Small intestine (tissue), 7 donors: Measurements from ENCODE around the gene SMIM33. TPM values are rescaled to one million over a fixed set of nuclear protein-coding genes. Genes with fewer than 3 reads are reported as not detected.
"Not testable (repeated sequence)": the region's sequence is repeated elsewhere in the genome, so short reads cannot be mapped to it uniquely, and the experiment has no call there.

ENCODE experiments used
- DNase-seq, 2 donors: peaks; one replicate each; pipeline versions ENCODE4 v3.0.0 to v3.0.0-alpha.2; 2013
- FAIRE-seq: peaks from 2 replicates; lab custom pipeline; 2012; peaks lifted over from hg19 to GRCh38; lab: Jason Lieb, UNC
- H3K27ac ChIP-seq, 3 donors: one replicate each; pipeline ENCODE4 v1.5.1; 2013; ENCODE audit warnings: low read length in 2 of 3, mild to moderate bottlenecking in 2 of 3, control low read depth in 1 of 3, inconsistent platforms in 1 of 3, low read depth in 1 of 3, moderate library complexity in 1 of 3
- H3K27me3 ChIP-seq, 3 donors: one replicate each; pipeline ENCODE4 v1.6.1; 2013; ENCODE audit warnings: low read length in 3 of 3, inconsistent platforms in 1 of 3; ENCODE audit not compliant: control insufficient read depth in 3 of 3, insufficient read depth in 3 of 3
- H3K36me3 ChIP-seq, 3 donors: one replicate each; pipeline ENCODE4 v1.6.1; 2013; ENCODE audit warnings: low read length in 3 of 3, inconsistent platforms in 1 of 3, low read depth in 1 of 3, mild to moderate bottlenecking in 1 of 3, moderate library complexity in 1 of 3; ENCODE audit not compliant: control insufficient read depth in 3 of 3, insufficient read depth in 2 of 3
- H3K4me1 ChIP-seq, 3 donors: one replicate each; pipeline ENCODE4 v1.6.1; 2013; ENCODE audit warnings: low read length in 2 of 3, inconsistent platforms in 1 of 3, low read depth in 1 of 3, mild to moderate bottlenecking in 1 of 3, moderate library complexity in 1 of 3; ENCODE audit not compliant: control insufficient read depth in 3 of 3, insufficient read depth in 2 of 3
- H3K4me3 ChIP-seq, 3 donors: one replicate each; pipeline ENCODE4 v1.5.1; 2013; ENCODE audit warnings: low read length in 3 of 3, control low read depth in 1 of 3, inconsistent platforms in 1 of 3, low read depth in 1 of 3, mild to moderate bottlenecking in 1 of 3, moderate library complexity in 1 of 3
- H3K9me3 ChIP-seq, 2 donors: one replicate each; pipeline ENCODE4 v1.6.1; 2013; ENCODE audit warnings: low read depth in 1 of 2, low read length in 1 of 2; ENCODE audit not compliant: control insufficient read depth in 2 of 2, insufficient read depth in 1 of 2
- WGBS, 3 donors: extraction: QIAGEN DNeasy Blood & Tissue Kit; methylation state at CpG; one replicate each; pipeline ENCODE4 v1.1.7; 2013; 5-methylcytosine and 5-hydroxymethylcytosine counted together
- polyA plus RNA-seq, 4 donors: library from polyadenylated mRNA; stranded (reverse) in 3 of 4; unstranded in 1 of 4; fragments of 200-250 nt in 3 of 4; fragments of 120-200 nt in 1 of 4; gene quantifications; one replicate each; pipeline versions ENCODE4 v1.2.1 to v1.2.3, GENCODE V29; 2013
- donor health status: healthy with polysubstance abuse.
- donor health status: control.
- donor health status: control.
- donor health status: Bipolar disorder and iron deficiency.
- donor health status: healthy.

The SMIM33 gene
- polyA plus RNA-seq, 4 donors = 0.01 to 1.9 (median 0.45) TPM; not detected in 1

DNA sequence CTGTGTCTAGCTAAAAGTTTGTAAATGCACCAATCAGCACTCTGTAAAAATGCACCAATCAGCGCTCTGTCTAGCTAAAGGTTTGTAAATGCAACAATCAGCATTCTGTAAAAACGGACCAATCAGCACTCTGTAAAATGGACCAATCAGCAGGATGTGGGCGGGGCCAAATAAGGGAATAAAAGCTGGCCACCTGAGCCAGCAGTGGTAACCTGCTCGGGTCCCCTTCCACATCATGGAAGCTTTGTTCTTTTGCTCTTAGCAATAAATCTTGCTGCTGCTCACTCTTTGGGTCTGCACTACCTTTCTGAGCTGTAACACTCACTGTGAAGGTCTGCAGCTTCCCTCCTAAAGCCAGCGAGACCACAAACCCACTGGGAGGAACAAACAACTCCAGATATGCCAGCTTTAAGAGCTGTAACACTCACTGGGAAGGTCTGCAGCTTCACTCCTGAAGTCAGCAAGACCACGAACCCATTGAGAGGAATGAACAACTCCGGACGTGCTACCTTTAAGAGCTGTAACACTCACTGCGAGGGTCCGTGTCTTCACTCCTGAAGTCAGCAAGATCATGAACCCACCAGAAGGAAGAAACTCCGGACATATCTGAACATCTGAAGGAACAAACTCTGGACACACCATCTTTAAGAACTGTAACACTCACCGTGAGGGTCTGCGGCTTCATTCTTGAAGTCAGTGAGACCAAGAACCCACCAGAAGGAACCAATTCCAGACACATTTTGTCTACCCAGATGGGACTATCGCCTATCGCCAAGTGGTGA, 32.4 kb downstream of the SMIM33 start:
- FAIRE-seq, H3K4me3 ChIP-seq, H3K27me3 ChIP-seq, H3K9me3 ChIP-seq, H3K36me3 ChIP-seq, H3K4me1 ChIP-seq, H3K27ac ChIP-seq, DNase-seq: not testable (repeated sequence)
- 89 to 90% (median 89%) methylated on average over 15 of the region's 15 CpGs for WGBS, 3 donors

DNA sequence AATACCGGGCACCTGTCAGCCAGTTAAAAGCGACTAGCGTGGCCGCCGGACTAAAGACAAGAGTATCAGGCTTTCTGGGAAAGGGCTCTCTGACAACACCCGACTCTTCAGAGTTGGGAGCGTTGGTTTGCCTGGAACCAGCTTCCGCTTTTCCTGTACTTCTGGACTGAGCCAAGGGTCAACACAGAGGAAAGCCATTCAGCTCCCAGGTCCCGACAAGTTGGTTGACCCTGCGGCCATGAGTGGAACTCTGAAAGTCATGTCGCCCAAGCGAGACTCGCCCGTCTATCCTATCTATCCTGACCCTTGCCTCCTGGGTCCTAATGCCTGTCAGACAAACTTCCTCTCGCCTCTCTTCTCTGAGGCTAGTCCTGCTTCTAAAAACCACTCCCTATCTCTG, 33.1 kb downstream of the SMIM33 start:
- peak in 1 of 2 donors; percentile 42 for DNase-seq
- H3K9me3 ChIP-seq, FAIRE-seq, H3K27me3 ChIP-seq, H3K36me3 ChIP-seq, H3K4me3 ChIP-seq, H3K27ac ChIP-seq, H3K4me1 ChIP-seq: not testable (repeated sequence)
- 68 to 77% (median 77%) methylated on average over 15 of the region's 15 CpGs for WGBS, 3 donors

- DNase-seq, H3K36me3 ChIP-seq, H3K27me3 ChIP-seq, H3K9me3 ChIP-seq, H3K4me1 ChIP-seq, H3K4me3 ChIP-seq, FAIRE-seq, H3K27ac ChIP-seq: not testable (repeated sequence)
- WGBS, 3 donors = 75 to 85% (median 83%) methylated on average over 5 of the region's 5 CpGs
Observed at GRCh38 chr5:139504722-139505121, 33.9 kb downstream of the SMIM33 start.

GRCh38 chr5:139512786-139513390, 42.1 kb downstream of the SMIM33 start:
- Histone ChIP-seq H3K9me3 (no peaks in the 10 kb centered on the region), H3K4me3 (no peak overlapping the region), H3K27me3 (no peaks in the 10 kb centered on the region), H3K4me1 (no peaks in the 10 kb centered on the region), H3K36me3 (no peaks in the 10 kb centered on the region), H3K27ac (no peak overlapping the region)
- no peak for FAIRE-seq
- WGBS, 3 donors = 83 to 87% (median 86%) methylated on average over 6 of the region's 6 CpGs
- no peak for DNase-seq

- FAIRE-seq, H3K4me3 ChIP-seq, H3K27ac ChIP-seq, H3K9me3 ChIP-seq, H3K4me1 ChIP-seq, H3K27me3 ChIP-seq, H3K36me3 ChIP-seq: not testable (repeated sequence)
- DNase-seq = peak; percentile 85 to 89
- WGBS, 3 donors = 76 to 80% (median 77%) methylated on average over 5 of the region's 5 CpGs
Observed at GRCh38 chr5:139513434-139513833, 42.6 kb downstream of the SMIM33 start.

DNA sequence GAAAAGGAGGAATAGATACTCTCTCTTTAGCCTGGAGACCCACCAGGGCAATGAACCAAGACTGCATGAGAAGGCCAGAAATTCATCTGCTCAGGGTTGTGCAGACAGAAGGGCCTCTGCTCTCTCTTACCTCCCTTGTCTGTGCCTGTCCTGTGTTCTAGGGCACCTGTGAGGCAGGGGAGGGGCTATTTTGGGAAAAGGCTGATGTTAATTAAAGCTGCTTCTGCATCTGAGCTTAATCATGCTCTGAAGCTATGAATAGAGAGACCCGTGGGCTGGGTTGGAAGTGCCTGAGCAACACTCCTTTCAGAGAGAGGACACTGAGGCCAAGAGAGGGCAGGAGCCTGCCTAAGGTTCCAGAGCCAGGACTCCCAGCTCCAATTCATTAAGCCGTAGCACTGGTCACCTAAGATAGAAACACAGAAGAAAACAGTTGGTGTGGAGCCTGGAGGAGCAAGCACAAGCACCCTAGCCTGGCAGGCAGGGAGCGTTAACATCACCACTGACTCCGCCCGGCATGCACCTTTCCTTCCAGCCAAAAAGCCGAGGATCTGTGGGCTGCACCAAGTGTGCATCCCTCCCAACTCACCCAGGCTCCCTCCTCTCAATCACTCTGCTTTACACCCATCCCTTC, 43.2 kb downstream of the SMIM33 start:
- Histone ChIP-seq H3K36me3 (no peaks in the 10 kb centered on the region), H3K4me1 (peaks cover 0 to 3% (median 0%) of the 10 kb centered on the region in 3 donors), H3K27ac (no peak overlapping the region), H3K27me3 (no peaks in the 10 kb centered on the region), H3K9me3 (no peaks in the 10 kb centered on the region), H3K4me3 (no peak overlapping the region)
- WGBS, 3 donors = 86 to 88% (median 88%) methylated on average over 6 of the region's 6 CpGs
- FAIRE-seq = no peak
- no peak for DNase-seq

DNA sequence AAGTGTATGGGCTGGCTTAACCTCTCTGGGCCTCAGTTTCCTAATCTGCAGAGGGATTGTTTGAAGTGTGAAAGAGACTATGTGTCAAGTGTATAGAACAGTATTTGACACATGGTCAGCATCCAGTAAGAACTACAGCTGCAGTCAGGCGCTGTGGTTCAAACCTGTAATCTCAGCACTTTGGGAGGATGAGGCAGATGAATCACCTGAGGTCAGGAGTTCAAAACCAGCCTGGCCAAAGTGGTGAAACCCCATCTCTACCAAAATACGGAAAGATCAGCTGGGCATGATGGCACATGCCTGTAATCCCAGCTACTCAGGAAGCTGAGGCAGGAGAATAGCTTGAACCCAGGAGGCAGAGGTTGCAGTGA, 43.7 kb downstream of the SMIM33 start:
- no peaks in the 10 kb centered on the region for H3K9me3 ChIP-seq
- H3K27me3 ChIP-seq = no peaks in the 10 kb centered on the region
- 73 to 81% (median 80%) methylated on average over 2 of the region's 2 CpGs for WGBS, 3 donors
- no peak overlapping the region for H3K27ac ChIP-seq
- H3K36me3 ChIP-seq = no peaks in the 10 kb centered on the region
- no peak for DNase-seq
- H3K4me1 ChIP-seq = peaks cover 0 to 3% (median 0%) of the 10 kb centered on the region in 3 donors
- FAIRE-seq = no peak
- H3K4me3 ChIP-seq = no peak overlapping the region

DNA sequence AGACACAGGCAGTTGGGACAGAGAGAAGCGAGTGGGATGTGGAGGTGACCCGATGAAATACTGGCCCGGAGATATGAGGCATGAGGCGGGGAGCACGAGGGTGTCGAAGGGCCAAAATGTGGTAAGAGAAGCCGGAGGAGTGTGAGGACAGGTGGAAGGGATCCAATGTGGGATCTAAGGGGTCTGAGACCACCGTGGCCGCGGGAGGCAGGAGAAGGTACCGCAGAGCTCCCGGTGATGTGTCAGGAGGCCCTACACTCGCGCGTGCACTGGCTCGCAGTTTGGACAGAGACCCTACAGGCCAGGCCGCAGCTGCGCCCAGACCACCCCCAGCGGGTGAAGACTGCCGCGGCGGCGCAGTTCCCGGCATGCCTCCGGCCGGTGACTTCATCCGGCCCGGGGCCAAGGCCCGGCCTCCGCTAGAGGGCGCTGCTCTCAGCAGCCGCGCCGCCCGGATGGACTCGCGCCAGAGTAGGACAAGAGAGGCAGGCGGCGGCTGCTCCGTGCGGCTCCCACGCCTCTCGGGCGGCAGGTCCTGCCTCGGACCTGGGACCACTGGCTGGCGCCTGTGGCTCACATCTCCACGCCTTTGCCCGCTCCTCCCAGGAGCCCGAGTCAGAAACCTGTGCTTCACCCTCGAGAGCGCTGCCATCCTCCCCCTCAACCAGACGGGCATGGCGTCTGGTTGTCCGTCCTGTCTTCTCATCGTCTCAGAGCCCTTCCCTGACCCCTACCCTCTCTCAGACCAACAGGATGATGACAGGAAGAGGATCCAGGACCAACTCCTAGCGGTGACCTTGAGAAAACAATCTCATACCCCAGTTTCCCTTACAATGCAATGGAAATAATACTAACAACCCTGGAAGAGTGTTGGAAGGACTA, 47.1 kb downstream of the SMIM33 start:
- no peak for FAIRE-seq
- H3K9me3 ChIP-seq = no peaks in the 10 kb centered on the region
- H3K4me1 ChIP-seq = peaks cover 0 to 3% (median 0%) of the 10 kb centered on the region in 3 donors
- 3 to 5% (median 5%) methylated on average over 38 to 56 of the region's 56 CpGs for WGBS, 3 donors
- no peaks in the 10 kb centered on the region for H3K27me3 ChIP-seq
- peak; percentile 85 to 96 for DNase-seq
- peak overlapping the region; percentile 17 to 90 (median 78) for H3K27ac ChIP-seq
- H3K4me3 ChIP-seq = peak overlapping the region; percentile 11 to 62 (median 51)
- H3K36me3 ChIP-seq = no peaks in the 10 kb centered on the region
